GM18867 (cell line): ENCODE measurements around the gene TNS3.
"Not testable (repeated sequence)": the region's sequence is repeated elsewhere in the genome, so short reads cannot be mapped to it uniquely, and the experiment has no call there.

Source experiments
- ATAC-seq: cut with Tn5 transposase; IDR thresholded peaks from one replicate; pipeline ENCODE4 v1.9.1; 2021; ENCODE audit warnings: mild to moderate bottlenecking, moderate library complexity; ENCODE audit not compliant: unreplicated experiment

Gene TNS3

DNA sequence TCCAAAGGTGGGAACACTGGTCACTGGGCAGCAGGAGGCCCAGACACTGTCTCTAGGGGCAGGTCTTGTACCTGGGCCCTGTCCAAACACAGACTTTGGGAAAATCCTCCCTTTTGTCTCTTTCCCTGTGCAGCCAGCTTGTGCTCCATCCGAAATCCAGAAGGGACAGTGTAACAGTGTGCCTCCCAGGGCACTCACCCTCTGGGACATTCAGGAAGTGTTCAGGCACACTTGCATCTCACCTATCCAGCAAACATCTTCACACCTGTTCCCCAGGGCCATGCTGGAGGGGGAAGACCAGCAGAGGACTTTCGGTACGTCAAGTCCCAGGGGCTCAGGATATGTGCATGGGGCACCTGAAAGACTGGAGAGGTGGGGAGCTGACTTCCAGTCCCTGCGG lies 38.9 kb downstream of the TNS3 start:
- ATAC-seq = no peak

DNA sequence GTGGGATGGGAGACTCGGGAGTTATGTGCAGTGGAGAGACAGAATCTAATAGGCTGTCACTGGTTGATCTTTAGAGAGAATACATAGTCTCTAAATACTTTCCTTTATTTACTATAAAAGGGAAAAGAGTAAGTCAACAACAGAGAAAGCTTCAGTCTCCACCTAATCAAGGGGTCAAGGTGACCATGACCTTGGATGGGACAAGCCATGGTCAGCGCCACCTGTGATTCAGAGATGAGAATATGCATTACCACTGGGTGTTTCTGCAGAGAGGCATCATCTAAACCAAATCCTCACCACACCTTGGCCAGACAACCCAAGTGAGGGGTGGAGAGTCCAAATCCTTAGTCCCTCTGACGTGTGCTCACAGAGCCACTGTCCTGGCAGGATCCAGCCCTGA lies 39.9 kb downstream of the TNS3 start:
- ATAC-seq = no peak

DNA sequence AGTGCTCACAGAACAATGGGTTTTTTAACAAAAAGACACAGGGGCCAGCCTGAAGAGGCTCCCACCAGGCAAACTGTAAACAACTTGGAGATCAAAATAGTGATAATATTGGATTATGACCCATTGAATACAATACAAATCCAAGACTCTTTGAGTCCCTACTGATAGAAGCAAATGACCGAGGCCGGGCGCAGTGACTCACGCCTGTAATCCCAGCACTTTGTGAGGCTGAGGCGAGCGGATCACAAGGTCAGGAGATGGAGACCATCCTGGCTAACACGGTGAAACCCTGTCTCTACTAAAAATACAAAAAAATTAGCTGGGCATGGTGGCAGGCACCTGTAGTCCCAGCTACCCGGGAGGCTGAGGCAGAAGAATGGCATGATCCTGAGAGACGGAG lies 40.4 kb downstream of the TNS3 start:
- ATAC-seq = not testable (repeated sequence)

DNA sequence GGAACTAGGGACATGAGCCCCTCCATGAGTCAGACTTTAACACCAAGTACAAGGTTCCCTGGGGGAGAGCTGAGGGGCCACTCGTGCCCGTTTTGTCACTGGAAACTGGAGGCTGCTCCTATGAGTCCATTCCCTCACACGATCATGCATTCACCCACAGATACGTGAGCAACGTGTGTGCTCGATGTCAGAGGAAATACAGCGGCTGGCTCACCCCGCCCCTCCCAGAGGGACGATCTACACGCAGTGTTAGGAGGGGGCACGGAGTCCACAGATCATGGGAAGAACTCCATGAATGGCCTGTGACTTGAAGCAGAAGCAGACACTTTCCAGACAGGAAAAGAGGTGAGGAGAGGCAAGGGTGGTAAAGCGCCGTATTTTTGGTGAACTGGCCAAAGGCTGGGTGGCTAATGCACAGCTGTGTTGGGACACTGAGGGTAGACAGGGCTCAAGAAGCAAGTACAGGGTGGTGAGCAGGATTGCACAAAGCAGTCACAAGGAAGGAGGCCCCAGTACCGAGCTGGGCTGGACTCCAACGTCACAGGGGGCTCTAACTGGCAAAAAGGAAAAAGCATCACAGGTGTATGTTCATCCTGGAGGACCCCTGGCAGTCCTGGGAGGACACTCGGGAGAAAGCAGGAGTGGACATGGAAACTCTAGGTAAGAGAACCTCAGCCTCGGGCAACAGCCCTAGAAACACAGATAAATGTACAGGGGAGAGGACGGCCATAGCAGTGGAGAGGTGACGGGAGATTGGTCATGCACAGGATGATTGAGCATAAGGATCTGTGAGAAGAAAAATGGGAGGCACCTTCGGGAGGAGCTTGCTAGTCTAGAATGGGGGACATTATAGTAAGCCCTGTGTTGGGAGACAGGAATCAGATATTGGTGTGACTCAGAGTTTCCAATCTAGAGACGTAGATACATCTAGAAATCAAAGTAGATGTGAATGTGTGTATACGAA lies 41.2 kb downstream of the TNS3 start:
- no peak for ATAC-seq

DNA sequence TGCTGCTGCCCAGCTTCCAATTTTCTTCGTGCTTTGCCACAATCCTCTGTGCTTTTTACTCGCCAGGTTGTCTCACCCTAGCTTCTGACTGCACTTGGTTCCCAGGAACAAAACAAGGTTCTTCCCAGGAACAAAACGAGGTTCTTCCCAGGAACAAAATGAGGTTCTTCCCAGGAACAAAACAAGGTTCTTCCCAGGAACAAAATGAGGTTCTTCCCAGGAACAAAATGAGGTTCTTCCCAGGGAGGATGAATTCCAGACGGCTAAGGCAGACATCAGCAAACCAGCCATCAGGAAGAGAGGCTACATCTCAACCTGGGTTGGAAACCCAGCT lies 41.9 kb downstream of the TNS3 start:
- ATAC-seq = no peak

DNA sequence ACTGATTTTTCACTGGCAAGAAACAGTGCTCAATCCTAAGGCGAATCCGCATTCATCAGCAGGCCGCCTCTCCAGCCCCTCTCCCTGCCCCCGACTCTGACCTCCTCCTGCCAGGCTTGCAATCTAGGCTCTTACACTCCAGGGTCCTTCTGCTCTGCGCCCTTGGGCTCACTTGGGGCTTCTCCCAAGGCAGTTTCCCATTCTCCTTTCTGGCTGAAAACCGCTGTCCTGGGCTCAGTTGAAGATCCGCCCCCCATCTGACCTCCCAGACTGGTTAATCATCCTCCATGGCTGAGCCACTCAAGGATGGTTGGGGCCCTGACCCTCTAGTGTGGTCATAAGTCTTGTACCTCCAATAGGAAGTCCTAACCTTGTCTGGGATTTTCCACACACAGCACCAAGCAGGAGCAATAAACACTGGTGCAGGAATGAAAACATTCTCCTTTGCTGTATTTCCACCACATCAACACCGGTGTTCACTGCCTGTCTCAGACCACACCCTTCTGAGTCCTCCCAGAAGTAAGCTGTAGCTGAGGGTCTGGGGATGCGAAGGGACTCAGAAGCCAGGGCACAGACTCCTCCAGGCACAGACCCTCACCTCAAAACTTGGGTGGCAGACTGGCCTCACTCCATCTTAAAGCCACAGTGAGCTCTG lies 42.4 kb downstream of the TNS3 start:
- no peak for ATAC-seq

DNA sequence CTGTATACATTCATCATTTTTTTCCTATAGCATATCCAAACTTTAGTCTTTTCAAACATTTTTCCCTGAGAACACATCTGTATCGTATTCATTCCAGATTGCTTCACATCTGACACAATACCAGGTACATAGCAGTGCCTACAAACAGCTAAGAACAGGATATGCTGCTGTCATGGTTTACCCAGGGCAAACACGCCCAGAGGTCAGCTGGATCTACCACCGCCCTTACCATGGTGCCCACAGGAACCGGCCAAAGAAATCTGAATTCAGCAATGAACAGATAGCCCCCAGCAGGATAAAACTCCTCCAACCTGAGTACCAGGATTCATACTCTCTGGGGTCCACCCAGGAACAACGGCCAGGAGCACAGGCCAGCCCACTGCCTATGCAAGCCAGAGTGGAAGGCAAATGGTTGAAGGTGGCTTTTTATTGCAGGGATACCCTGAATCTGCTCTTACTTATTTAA lies 43.0 kb downstream of the TNS3 start:
- no peak for ATAC-seq

DNA sequence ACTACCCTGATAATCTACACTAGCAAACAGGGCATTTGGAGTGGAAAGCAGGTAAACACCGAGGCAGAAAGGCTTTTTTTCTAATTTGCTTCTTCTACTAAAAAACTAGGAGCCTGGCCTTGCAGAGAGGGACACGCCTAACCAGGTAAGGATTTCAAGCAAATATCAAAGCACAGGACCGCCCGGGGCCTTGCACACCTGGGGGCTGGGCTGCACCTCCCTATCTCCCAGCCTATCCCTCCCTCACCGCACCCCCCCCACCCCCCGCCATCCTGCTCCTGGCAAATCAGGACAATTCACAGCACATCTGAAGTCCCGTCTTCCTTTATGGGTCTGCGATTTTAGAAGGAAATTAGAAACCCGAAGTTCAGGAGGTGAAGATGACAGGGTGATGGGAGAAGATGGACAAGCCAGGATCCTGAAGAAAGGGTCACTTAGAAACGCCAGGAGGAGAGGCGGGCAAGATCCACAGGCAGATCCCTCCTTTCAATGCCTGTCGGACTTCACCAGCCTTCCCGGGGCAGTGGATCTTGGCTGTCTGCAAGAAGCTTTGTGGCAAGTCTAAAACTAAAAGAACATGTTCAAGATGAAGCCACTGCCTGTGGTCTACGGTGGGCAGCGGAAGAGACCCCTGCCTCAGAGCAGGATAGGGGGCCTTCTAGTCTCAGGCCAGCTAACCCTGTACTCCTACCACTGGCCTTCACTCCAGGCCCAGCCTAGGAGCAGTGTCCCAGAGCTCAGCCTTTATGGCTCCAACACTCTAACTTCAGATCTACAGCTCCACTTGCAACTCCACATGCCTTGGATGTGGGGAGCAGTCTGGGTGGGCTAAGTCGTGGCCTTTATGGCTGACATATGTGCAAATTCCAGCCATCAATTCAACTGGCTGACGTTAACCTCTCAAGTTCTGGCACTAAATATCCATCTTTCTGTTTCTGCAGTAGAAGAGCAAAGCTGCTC lies 43.9 kb downstream of the TNS3 start:
- no peak for ATAC-seq

DNA sequence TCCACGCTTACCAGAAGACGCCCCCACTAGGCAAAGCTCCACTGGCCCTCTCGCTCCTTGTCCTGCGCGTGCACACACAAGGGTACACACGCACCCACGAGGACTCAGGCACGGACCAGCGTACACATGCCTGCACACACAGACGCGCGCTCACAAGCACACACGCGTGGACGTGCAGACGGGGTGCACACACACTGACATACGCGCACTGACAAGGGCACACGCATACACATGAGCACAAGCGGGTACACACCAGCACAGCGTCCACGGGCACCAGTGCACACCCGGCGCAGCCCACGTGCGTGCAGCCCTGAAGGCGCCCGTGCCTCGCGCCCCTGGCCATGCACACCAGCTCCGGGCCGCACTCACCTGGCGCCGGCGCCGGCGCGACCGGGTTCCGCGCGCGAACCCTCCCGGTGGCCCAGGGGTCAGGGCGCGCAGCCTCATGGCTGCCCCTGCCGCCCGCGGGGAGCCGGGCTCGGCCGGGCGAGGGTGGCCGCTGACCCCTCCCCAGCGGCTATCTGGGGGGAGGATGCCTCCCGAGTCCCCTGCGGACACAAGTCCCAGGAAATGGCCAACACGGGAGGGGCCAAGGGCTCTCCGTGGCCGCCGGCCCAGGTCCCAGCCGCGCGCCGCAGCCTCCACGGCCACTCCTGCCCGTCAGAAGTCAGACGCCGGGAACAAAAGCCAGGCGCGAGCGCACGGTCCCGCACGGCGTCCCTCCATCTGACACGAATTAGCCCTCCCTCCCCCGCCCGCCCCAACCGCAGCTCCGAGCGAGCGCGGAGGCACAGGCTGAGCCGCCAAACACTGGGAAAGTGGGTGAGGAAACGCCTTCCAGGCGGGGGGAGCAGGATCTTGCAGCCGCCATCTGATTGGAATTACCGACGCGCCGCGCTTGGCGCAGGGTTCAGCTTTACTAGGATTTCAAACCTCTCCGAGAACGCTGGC lies 45.0 kb downstream of the TNS3 start:
- no peak for ATAC-seq

DNA sequence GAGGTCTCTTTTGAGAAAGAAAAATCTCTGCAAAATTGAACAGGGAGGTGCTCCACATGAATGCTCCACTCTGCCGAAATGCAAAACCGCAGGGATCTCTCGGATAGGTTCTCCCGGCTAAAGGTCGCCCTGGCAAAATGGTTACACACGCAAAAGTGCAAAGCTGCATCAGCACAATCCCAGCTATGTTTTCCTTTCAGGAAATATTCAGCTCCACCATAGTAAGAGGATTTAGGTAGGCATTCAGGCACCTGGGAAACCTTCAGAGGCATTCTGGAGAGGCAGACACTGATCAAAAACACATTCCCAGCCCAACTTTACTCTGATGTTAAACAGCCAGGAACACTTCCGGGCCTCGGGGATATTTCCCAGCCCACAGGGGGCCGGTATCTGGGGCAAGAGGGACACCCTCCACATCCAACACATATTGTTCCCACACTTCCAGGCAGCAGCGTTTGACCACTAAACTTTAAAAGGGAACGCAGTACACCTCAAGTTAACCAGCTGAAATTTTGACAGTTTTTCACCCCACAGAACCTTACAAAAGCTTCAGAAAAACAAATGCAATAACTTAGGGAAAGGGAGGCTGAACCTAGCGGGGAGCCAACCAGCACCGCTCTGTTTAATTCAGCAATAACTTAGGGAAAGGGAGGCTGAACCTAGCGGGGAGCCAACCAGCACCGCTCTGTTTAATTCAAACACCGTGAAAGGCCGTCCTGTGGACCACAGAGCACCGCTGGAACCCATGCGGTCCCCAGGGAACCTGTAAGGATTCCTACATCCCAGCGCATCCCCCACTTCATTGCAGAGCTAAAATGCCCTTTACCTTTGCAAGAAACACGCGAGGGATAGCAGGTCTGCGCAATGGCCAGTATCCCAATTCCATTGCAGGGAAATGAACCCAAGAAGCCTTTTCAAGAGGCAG lies 45.9 kb downstream of the TNS3 start:
- ATAC-seq = no peak

DNA sequence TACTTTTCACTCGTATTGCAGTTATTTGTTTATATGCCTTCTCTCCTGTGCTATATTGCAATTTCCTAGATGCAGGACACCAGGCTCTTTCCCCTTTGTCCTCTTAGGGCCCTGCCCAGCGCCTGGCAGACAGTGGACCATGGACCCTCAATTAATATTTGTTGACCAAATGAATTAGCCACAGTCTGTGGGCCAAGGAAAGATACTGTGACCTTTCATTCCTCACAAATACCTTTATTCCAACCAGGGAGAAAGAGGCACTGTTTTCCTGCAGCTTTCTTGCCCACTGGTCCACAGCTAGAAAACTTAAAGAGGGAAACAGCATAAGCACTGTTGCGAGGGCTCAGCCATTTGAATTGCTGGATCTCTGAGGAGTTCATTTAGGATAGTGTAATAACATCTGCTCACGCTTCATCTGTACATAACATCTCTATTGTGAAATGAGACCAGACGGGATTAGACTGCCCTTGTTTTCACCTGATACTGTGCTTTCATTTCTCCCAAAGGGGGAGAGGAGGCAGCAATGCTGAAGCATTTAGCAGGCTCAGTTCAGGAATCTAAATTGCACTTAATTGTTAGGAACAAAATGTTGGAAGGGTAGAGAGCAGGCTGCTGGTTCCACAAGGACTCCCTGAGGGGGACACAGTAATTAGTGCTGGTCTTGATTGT lies 46.7 kb downstream of the TNS3 start:
- ATAC-seq = no peak

DNA sequence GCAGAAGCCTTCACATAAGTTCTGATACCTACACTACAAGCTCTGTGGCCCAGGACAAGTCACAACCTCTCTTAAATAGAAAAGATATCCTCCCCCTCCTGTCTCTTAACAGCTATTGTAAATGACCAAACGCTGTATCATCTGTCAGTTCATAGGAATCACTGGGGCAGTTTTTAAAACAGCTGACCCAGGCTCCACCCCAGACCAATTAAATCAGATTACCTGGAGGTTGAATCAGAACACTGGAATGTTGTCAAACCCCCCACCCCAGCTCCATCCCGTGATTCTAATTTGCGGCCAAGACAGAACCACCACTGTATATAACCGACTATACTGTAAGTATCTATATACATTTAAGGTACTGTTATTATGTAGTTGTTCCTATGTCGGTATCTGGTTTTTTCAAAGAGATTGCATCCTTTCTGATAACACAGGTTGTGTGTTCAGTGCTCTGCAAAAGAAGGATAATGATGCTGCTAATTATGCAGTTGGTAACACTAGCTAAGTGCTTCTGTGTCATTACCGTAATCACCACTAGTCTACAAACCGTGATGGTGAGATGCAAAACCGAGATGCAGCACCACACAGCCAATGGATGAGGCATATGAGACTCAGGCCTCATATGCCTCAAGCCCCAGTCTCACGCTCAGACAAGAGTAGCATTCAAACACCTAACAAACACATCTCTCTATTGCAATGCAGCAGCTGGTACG lies 47.4 kb downstream of the TNS3 start:
- ATAC-seq = no peak

DNA sequence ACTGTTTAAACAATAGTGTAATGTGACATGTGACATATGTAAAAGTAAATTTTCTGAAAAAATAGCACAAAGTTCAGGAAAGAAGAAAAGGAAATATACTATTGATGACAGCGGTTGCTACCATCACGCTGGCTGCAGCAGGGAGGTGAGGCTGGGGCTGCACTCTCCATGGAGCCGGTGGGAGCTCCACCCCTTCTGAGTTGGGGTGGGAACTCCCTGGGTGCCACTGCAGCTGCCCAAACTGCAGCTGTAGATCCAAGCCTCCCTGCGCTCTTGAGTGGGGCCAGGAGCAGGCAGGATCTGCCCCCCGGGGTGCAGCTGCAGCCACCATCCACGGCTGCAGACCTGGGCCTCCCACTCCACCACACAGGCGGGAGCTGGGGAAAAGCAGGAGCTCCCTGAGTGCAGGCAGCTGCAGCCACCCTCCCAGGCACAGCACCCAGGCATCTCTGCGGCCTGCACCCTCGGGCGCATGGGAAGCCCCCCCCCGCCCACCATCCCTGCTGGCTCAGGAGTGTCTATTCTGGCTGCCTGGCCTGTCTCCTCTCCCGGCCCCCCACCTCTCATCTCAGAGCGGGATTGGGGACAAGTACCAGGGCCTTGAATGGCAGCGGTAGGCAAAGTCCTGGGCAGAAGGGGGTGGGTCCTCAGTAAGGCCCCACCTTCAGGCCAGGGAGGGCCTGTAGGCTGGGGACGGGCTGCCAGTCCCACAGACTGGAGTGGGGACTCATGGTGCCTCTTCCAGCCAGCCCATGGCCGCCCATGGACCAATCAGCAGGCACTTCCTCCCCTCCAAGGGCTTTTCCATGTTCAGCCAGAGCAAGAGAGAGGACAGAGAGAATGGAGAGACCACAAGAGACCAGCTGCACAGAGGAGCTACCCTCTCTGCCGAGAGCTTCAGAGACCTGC lies 50.1 kb downstream of the TNS3 start:
- no peak for ATAC-seq

DNA sequence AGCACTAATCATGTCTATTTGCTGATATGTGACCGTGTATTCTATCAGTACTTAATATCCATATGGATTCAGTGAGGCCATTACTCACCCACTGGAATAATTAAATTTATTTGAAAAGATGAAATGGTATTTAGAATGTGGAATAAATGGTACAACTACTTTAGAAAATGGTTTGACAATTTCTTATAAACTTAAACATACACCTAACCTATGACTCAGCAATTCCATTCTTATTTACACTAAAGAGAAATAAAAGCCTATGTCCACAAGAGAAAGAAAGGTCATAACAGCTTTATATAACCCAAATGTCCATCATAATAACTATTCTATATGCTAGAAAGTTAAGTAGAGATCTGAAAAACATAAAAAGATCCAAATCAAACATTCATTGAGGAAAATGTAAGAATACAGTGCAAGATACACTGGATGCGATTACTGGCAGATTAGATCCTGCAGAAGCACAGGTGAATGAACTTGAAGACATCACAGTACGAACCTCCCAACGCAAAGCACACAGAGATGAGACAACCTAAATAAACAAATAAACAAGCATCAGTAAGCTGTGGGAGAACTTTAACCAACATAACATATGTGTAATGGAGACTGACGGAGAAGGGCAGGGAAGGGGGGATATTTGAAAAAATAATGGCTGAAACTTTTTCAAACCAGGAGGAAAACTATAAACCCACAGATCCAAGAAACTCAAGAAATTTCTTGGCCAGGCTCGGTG lies 51.9 kb downstream of the TNS3 start:
- ATAC-seq = no peak

DNA sequence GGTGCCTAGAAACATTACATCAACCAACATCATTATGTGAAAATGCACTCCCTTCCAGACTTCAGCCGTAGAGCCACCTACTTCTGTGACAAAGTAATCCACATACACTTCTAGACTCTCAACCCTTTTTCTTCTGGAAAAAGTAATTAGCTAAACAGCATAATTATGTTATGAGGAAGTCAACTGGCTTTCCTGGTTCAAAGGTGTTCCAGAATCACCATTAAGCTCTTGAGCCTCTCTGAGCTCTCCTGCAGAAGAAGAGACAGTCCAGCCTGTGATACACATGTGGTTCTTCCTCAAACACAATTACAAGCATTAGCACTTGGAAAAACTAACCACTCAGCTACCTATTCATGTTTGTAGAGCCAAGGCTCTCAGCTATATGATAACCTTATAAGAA lies 52.5 kb downstream of the TNS3 start:
- ATAC-seq = no peak

DNA sequence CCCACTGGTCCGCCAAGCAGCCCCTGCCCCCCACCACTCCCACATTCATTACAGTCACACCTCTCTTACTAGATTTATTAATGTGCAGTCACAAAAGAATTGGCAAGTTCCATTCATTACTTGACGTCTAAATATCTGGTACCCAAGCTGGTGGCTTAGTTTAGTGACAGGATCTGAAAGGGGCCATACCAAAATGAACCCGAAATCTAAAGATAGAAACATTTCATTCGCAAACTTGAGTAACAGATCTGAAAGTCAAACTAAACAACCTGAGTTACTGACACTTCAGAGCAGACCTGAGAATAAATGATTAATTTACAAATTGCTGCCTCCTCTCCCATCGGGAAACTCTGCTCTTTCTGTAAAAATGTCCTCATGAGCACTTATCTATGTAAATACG lies 53.4 kb downstream of the TNS3 start:
- ATAC-seq = peak; percentile 62
